Colonic mucosa (tissue), 4 donors: Measurements from ENCODE around the gene PTCH1. TPM values are rescaled to one million over a fixed set of nuclear protein-coding genes. Genes with fewer than 3 reads are reported as not detected.

ENCODE experiments used
- DNase-seq: peaks from one replicate; pipeline ENCODE4 v3.0.0-alpha.2; 2020
- H3K27ac ChIP-seq: fragments of 200-600 bp; one replicate; pipeline ENCODE4 v1.8.0; 2021
- H3K27me3 ChIP-seq: fragments of 200-600 bp; one replicate; pipeline ENCODE4 v1.8.0; 2021
- H3K36me3 ChIP-seq: fragments of 200-600 bp; one replicate; pipeline ENCODE4 v1.8.0; 2021
- H3K4me1 ChIP-seq: fragments of 200-600 bp; one replicate; pipeline ENCODE4 v1.8.0; 2021; ENCODE audit warnings: mild to moderate bottlenecking
- H3K4me3 ChIP-seq: fragments of 200-600 bp; one replicate; pipeline ENCODE4 v1.8.0; 2021
- H3K9ac ChIP-seq, 2 donors: one replicate each; pipeline ENCODE4 v1.7.0; 2013; ENCODE audit warnings: control low read depth in 2 of 2, low read depth in 2 of 2, low read length in 2 of 2
- H3K9me3 ChIP-seq: fragments of 200-600 bp; one replicate; pipeline ENCODE4 v1.8.0; 2021
- intact Hi-C: fragments of 100-400 bp; cut with DNase I; formaldehyde crosslinking; loops from one replicate; pipeline ENCODE4 v1.14.1; 2022
- total RNA-seq, 2 donors: library from RNA; stranded (reverse); fragmentation: NEBNext Ultra II Directional in 1 of 2; extraction: Animal tissue kit (Norgen Biotek cat#: 25700) in 1 of 2; gene quantifications; one replicate each; pipeline ENCODE4 v1.2.1, GENCODE V29; 2021
- TF ChIP-seq, protein P1 (sequence below): fragments of 200-600 bp; IDR thresholded peaks from one replicate; pipeline ENCODE4 v1.8.0; 2022; ENCODE audit warnings: antibody characterized with exemption, mild to moderate bottlenecking
- donor health status: healthy.
- donor health status: DM: no; HTN: no; CAD: no.
- donor health status: DM: no; HTN: no; CAD: no.

The PTCH1 gene
- total RNA-seq, 2 donors from 2014 or later, result 18.7 to 24.6 TPM

DNA sequence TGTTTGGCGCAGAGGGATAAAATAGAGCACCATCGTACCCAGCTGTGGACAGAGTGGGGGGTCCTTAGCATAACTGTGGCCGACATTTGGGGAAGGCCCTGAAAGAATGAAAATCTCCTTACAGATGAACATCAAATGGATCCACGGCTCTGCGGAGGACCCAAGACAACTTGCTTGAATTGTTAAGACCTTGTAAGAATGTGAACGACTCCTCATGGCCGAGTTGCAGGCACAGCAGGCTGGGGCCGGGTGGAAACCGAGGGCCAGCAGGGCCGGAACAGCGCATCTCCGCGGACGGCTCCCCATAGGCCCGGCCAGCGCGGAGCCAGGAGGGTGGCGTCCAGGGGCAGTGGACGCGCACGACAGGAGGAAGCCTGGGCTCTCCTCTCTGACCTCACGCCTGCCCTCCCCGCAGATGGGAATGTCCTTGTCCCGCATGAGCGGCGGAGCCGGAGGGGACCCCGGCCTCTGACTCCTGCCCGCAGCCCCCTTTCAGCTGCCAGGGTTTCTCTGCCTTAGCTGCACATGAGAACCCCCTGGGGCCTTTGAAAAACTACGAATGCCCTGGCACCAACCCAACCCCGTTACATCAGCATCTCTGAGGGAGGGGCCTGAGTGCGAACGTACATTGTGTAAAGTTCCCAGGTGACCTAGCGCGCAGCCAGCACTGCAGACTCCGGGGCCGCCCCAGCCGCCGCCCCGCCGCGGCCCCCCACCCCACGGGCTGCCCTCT, 36.2 kb upstream of the PTCH1 start:
- Histone ChIP-seq H3K9ac (no peak overlapping the region), H3K36me3 (no peaks in the 10 kb centered on the region), H3K27me3 (no peaks in the 10 kb centered on the region), H3K4me1 (no peaks in the 10 kb centered on the region), H3K4me3 (no peak overlapping the region), H3K9me3 (no peaks in the 10 kb centered on the region), H3K27ac (no peak overlapping the region)
- TF ChIP-seq, protein P1, sequence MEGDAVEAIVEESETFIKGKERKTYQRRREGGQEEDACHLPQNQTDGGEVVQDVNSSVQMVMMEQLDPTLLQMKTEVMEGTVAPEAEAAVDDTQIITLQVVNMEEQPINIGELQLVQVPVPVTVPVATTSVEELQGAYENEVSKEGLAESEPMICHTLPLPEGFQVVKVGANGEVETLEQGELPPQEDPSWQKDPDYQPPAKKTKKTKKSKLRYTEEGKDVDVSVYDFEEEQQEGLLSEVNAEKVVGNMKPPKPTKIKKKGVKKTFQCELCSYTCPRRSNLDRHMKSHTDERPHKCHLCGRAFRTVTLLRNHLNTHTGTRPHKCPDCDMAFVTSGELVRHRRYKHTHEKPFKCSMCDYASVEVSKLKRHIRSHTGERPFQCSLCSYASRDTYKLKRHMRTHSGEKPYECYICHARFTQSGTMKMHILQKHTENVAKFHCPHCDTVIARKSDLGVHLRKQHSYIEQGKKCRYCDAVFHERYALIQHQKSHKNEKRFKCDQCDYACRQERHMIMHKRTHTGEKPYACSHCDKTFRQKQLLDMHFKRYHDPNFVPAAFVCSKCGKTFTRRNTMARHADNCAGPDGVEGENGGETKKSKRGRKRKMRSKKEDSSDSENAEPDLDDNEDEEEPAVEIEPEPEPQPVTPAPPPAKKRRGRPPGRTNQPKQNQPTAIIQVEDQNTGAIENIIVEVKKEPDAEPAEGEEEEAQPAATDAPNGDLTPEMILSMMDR, result no peak
- DNase-seq, result no peak
- intact Hi-C loops, result no loop called here

DNA sequence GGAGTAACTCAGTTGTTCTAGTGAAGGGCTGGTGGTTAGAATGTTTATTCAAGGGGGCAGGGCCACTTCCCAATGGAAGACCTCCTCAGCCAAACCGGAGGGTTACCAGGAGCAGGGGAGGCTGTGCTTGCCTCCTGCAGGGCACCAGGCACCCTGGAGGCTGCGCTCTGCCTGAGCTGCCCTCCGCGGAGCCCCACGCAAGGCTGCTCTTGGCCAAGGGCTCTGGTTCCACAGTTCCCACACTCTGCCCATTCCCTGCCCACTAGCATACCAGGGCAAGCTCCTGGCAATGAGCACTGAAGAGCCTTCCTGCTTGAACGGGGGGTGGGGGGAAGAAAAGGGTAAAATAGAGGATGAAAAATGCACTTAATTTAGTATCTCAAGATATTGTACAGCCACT, 35.5 kb upstream of the PTCH1 start:
- DNase-seq, result no peak
- TF ChIP-seq, protein P1, result no peak

GRCh38 chr9:95551406-95551805, 34.6 kb upstream of the PTCH1 start:
- intact Hi-C loops, result no loop called here
- H3K9me3 ChIP-seq, result no peaks in the 10 kb centered on the region
- H3K36me3 ChIP-seq, result no peaks in the 10 kb centered on the region
- no peaks in the 10 kb centered on the region for H3K4me1 ChIP-seq
- DNase-seq, result no peak
- TF ChIP-seq, protein P1, result no peak
- H3K9ac ChIP-seq, result no peak overlapping the region
- no peaks in the 10 kb centered on the region for H3K27me3 ChIP-seq
- no peak overlapping the region for H3K27ac ChIP-seq
- no peak overlapping the region for H3K4me3 ChIP-seq

More for the DNA sequence above, 35.5 kb upstream of the PTCH1 start:
- Histone ChIP-seq H3K36me3 (no peaks in the 10 kb centered on the region), H3K27me3 (no peaks in the 10 kb centered on the region), H3K4me1 (no peaks in the 10 kb centered on the region), H3K27ac (no peak overlapping the region), H3K9ac (no peak overlapping the region), H3K4me3 (no peak overlapping the region), H3K9me3 (no peaks in the 10 kb centered on the region)
- intact Hi-C loops, result no loop called here

- DNase-seq, result no peak
- no peak overlapping the region for H3K4me3 ChIP-seq
- intact Hi-C loops, result no loop called here
- no peaks in the 10 kb centered on the region for H3K36me3 ChIP-seq
- H3K27me3 ChIP-seq, result no peaks in the 10 kb centered on the region
- no peak overlapping the region for H3K9ac ChIP-seq
- no peak overlapping the region for H3K27ac ChIP-seq
- TF ChIP-seq, protein P1, result no peak
- H3K4me1 ChIP-seq, result no peaks in the 10 kb centered on the region
- H3K9me3 ChIP-seq, result no peaks in the 10 kb centered on the region
Observed at GRCh38 chr9:95545831-95546567, 29.2 kb upstream of the PTCH1 start.

- TF ChIP-seq, protein P1, result no peak
- Histone ChIP-seq H3K27ac (no peak overlapping the region), H3K36me3 (no peaks in the 10 kb centered on the region), H3K4me3 (no peak overlapping the region), H3K9ac (no peak overlapping the region), H3K9me3 (no peaks in the 10 kb centered on the region), H3K27me3 (no peaks in the 10 kb centered on the region), H3K4me1 (no peaks in the 10 kb centered on the region)
- no peak for DNase-seq
- intact Hi-C loops, result no loop called here
Observed at GRCh38 chr9:95533996-95534680, 17.4 kb upstream of the PTCH1 start.
